PC-9 (cell line): ENCODE measurements around the gene LHX6. TPM values are rescaled to one million over a fixed set of nuclear protein-coding genes. Genes with fewer than 3 reads are reported as not detected.

Source experiments
- BruUV-seq: library from RNA; stranded (reverse); fragments of 400-500 nt; replicated peaks from 2 replicates; lab custom pipeline; 2021; lab: Mats Ljungman, UMichigan
- CTCF ChIA-PET: fragments of 300-600 bp; sonication (Branson Sonifier 250); formaldehyde crosslinking; loops from one replicate; lab custom pipeline; 2022; ENCODE audit warnings: antibody characterized with exemption; lab: Charles Lee
- POLR2A ChIA-PET: fragments of 300-600 bp; sonication (Branson Sonifier 250); formaldehyde crosslinking; loops from one replicate; lab custom pipeline; 2022; ENCODE audit warnings: antibody characterized with exemption; ENCODE audit not compliant: unreplicated experiment; lab: Charles Lee
- DNase-seq, 2 experiments: peaks; one replicate each; pipeline versions ENCODE4 v3.0.0 to v3.0.0-alpha.2; 2015 to 2022; ENCODE audit warnings: mixed read lengths in 1 of 2
- H2AFZ ChIP-seq: fragments of 200-600 bp; sonication (generic); 2 replicates; pipeline ENCODE4 v1.8.1; 2017; ENCODE audit warnings: antibody characterized with exemption
- H3F3A ChIP-seq: fragments of 200-600 bp; sonication (generic); 2 replicates; pipeline ENCODE4 v1.8.1; 2017; ENCODE audit warnings: antibody characterized with exemption, mild to moderate bottlenecking, low read depth; ENCODE audit not compliant: insufficient read depth
- H3K27ac ChIP-seq: fragments of 200-600 bp; sonication (generic); 2 replicates; pipeline ENCODE4 v1.6.1; 2016; ENCODE audit warnings: mixed run types
- H3K27me3 ChIP-seq: fragments of 200-600 bp; sonication (generic); 2 replicates; pipeline ENCODE4 v1.6.1; 2016; ENCODE audit warnings: low read depth, mixed run types; ENCODE audit not compliant: insufficient read depth
- H3K36me3 ChIP-seq: fragments of 200-600 bp; sonication (generic); 2 replicates; pipeline ENCODE4 v1.6.1; 2016; ENCODE audit warnings: low read depth, mixed run types
- H3K4me1 ChIP-seq: fragments of 200-600 bp; sonication (generic); replicated peaks from 2 replicates; pipeline ENCODE4 v1.6.1; 2016; ENCODE audit warnings: mixed run types; ENCODE audit not compliant: insufficient read depth
- H3K4me2 ChIP-seq: fragments of 200-600 bp; sonication (generic); 2 replicates; pipeline ENCODE4 v1.6.1; 2017; ENCODE audit warnings: mixed run types
- H3K4me3 ChIP-seq: fragments of 200-600 bp; sonication (generic); 2 replicates; pipeline ENCODE4 v1.6.1; 2016; ENCODE audit warnings: mixed run types
- H3K79me2 ChIP-seq: fragments of 200-600 bp; sonication (generic); 2 replicates; pipeline ENCODE4 v1.6.1; 2017; ENCODE audit warnings: low read depth, mixed run types
- H3K9me2 ChIP-seq: fragments of 200-600 bp; sonication (generic); 2 replicates; pipeline ENCODE4 v1.8.1; 2017; ENCODE audit warnings: mild to moderate bottlenecking; ENCODE audit not compliant: insufficient read depth
- H3K9me3 ChIP-seq: fragments of 200-600 bp; sonication (generic); 2 replicates; pipeline ENCODE4 v1.8.1; 2016; ENCODE audit warnings: low read depth; ENCODE audit not compliant: insufficient read depth
- H4K20me1 ChIP-seq: fragments of 200-600 bp; sonication (generic); 2 replicates; pipeline ENCODE4 v1.8.1; 2017; ENCODE audit not compliant: insufficient read depth
- EZH2 ChIP-seq: fragments of 200-600 bp; sonication (generic); IDR thresholded peaks from 2 replicates; pipeline ENCODE4 v1.8.0; 2017; ENCODE audit warnings: antibody characterized with exemption, low read depth
- intact Hi-C: fragments of 100-400 bp; cut with micrococcal nuclease; formaldehyde crosslinking; loops from one replicate; pipeline ENCODE4 v1.10.0; 2022; ENCODE audit not compliant: unreplicated experiment
- total RNA-seq: library from RNA; stranded (reverse); gene quantifications from 2 replicates; pipeline ENCODE4 v1.2.3, GENCODE V29; 2021
- TF ChIP-seq, protein P1 (sequence below): fragments of 200-600 bp; sonication (generic); conservative IDR thresholded peaks from 2 replicates; pipeline ENCODE4 v1.6.1; 2017; ENCODE audit warnings: mixed run types, antibody characterized with exemption, mild to moderate bottlenecking, moderate library complexity

Gene LHX6
- total RNA-seq, 1 experiment from 2014 or later = not detected

DNA sequence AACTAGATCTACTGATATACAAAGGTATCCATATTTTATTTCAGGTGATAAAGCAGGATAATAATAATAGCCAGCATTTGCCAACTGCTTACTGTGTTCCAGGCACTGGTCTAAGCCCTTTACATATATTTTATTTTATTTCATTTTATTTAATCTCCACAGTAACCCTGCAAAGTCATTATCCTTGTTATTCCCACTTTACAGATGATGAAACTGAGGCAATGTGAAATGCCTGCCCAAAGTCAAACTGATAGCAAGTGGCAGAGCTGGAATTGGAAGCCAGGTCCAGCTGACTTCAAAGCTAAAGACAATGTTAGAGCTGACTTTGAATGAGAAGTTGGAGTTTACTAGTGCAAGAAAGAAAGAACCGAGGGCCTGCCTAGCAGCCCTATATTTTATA, 44.2 kb downstream of the LHX6 start:
- no peaks in the 10 kb centered on the region for H4K20me1 ChIP-seq
- no peaks in the 10 kb centered on the region for H3F3A ChIP-seq
- no peak overlapping the region for H3K27ac ChIP-seq
- intact Hi-C loops = no loop called here
- no peak for DNase-seq
- no peak overlapping the region for H3K4me2 ChIP-seq
- H3K27me3 ChIP-seq = peaks cover 25% of the 10 kb centered on the region
- H3K4me3 ChIP-seq = no peak overlapping the region
- no peaks in the 10 kb centered on the region for H3K36me3 ChIP-seq
- TF ChIP-seq, protein P1, sequence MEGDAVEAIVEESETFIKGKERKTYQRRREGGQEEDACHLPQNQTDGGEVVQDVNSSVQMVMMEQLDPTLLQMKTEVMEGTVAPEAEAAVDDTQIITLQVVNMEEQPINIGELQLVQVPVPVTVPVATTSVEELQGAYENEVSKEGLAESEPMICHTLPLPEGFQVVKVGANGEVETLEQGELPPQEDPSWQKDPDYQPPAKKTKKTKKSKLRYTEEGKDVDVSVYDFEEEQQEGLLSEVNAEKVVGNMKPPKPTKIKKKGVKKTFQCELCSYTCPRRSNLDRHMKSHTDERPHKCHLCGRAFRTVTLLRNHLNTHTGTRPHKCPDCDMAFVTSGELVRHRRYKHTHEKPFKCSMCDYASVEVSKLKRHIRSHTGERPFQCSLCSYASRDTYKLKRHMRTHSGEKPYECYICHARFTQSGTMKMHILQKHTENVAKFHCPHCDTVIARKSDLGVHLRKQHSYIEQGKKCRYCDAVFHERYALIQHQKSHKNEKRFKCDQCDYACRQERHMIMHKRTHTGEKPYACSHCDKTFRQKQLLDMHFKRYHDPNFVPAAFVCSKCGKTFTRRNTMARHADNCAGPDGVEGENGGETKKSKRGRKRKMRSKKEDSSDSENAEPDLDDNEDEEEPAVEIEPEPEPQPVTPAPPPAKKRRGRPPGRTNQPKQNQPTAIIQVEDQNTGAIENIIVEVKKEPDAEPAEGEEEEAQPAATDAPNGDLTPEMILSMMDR = no peak
- TF ChIP-seq EZH2 = no peak
- no peaks in the 10 kb centered on the region for H3K9me3 ChIP-seq
- H3K79me2 ChIP-seq = no peaks in the 10 kb centered on the region
- no peaks in the 10 kb centered on the region for H3K9me2 ChIP-seq
- ChIA-PET POLR2A (no interaction called here), CTCF (no interaction called here)
- H2AFZ ChIP-seq = no peak overlapping the region
- H3K4me1 ChIP-seq = no peaks in the 10 kb centered on the region
- BruUV-seq = no TSS peak

DNA sequence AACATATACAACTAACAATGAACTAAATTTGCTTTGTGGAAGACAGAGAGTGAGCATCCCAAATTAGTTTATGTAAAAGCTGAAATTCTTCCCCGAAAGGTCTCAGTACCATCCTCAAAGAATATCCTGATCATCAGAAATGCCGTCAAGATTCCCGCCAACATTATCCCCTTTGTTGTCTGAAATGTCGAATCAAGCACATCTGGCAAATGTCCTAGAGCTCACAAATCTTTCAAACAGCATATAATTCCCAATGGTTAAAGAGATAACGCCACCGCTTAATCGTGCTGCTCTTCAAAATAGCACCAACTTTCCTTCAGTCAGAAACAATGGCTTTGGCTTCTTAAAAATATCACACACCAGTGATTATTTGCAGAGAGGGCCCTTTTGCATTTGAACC, 45.3 kb downstream of the LHX6 start:
- POLR2A ChIA-PET = no interaction called here

DNA sequence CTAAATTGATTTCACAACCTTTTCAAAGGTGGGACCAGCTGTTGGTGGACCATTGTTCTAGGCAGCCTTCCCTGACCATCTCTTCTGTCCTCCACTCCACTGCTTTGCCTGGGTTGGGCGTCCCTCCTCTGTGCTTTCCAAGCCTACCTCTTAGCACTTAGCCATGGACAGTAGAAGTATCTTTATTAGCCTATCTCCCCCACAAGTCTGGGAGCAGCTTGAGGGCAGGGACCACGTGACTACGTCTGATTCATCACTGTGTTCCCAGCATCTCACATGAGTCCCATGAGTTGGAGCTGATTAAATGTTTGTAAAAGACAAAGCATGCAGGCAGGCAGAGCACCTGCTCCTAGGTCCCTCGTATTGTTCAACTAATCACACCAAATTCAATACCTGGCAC, 48.1 kb downstream of the LHX6 start:
- intact Hi-C loops = no loop called here
- no TSS peak for BruUV-seq
- CTCF ChIA-PET = interaction anchor here (0.7 kb wide), 1 partner anchor 26 kb away, joined by 7 read pairs; no protein-coding TSS in a partner anchor

More for the DNA sequence above, 45.3 kb downstream of the LHX6 start:
- TF ChIP-seq EZH2 = no peak
- TF ChIP-seq, protein P1 = no peak
- Histone ChIP-seq H2AFZ (no peak overlapping the region), H3K4me3 (no peak overlapping the region), H3K27ac (no peak overlapping the region), H3K4me2 (no peak overlapping the region), H4K20me1 (no peaks in the 10 kb centered on the region), H3K9me3 (no peaks in the 10 kb centered on the region), H3F3A (no peaks in the 10 kb centered on the region), H3K9me2 (no peaks in the 10 kb centered on the region), H3K27me3 (peaks cover 25% of the 10 kb centered on the region), H3K79me2 (no peaks in the 10 kb centered on the region), H3K4me1 (no peaks in the 10 kb centered on the region), H3K36me3 (no peaks in the 10 kb centered on the region)
- CTCF ChIA-PET = no interaction called here
- intact Hi-C loops = no loop called here
- no peak for DNase-seq
- no TSS peak for BruUV-seq

DNA sequence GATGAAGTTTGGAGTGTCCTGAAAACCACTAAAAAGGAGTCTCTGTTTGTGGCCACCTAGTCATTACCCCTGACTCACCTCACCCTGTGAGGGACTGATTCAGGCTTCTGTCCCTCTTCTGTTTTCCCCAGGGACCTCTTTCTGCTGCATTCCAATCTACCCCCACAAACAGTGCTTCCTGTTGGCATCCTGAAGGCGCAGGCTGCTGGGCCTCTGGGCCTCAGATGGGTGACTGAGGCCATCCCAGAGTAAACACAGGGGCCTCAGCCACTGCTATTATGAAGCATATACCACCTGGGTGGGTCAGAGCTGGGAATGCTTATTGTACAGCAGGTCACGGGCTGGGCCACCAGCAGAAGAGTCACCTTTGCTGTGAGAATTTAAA, 49.1 kb downstream of the LHX6 start:
- DNase-seq = no peak
- Histone ChIP-seq H3K36me3 (no peaks in the 10 kb centered on the region), H3K9me3 (no peaks in the 10 kb centered on the region), H3K4me2 (no peak overlapping the region), H3F3A (no peaks in the 10 kb centered on the region), H3K9me2 (no peaks in the 10 kb centered on the region), H2AFZ (no peak overlapping the region), H3K4me1 (no peaks in the 10 kb centered on the region), H4K20me1 (no peaks in the 10 kb centered on the region), H3K4me3 (no peak overlapping the region), H3K27me3 (peaks cover 40% of the 10 kb centered on the region), H3K27ac (no peak overlapping the region), H3K79me2 (no peaks in the 10 kb centered on the region)
- no TSS peak for BruUV-seq
- POLR2A ChIA-PET = no interaction called here
- CTCF ChIA-PET = no interaction called here
- intact Hi-C loops = no loop called here
- TF ChIP-seq EZH2 = no peak
- TF ChIP-seq, protein P1 = no peak

More for the DNA sequence above, 48.1 kb downstream of the LHX6 start:
- TF ChIP-seq EZH2 = no peak
- H3K79me2 ChIP-seq = no peaks in the 10 kb centered on the region
- no peaks in the 10 kb centered on the region for H3K9me2 ChIP-seq
- no peaks in the 10 kb centered on the region for H3K9me3 ChIP-seq
- no peaks in the 10 kb centered on the region for H3K36me3 ChIP-seq
- no peaks in the 10 kb centered on the region for H3F3A ChIP-seq
- no peaks in the 10 kb centered on the region for H4K20me1 ChIP-seq
- H3K4me2 ChIP-seq = no peak overlapping the region
- no peak overlapping the region for H2AFZ ChIP-seq
- H3K27me3 ChIP-seq = peaks cover 31% of the 10 kb centered on the region
- H3K4me3 ChIP-seq = no peak overlapping the region
- H3K27ac ChIP-seq = no peak overlapping the region
- POLR2A ChIA-PET = no interaction called here
- H3K4me1 ChIP-seq = no peaks in the 10 kb centered on the region
- no peak for DNase-seq
